CD4-positive, alpha-beta T cell (primary cell): Measurements from ENCODE around the gene QPCTL. TPM values are rescaled to one million over a fixed set of nuclear protein-coding genes. Genes with fewer than 3 reads are reported as not detected.

Experiments used
- ATAC-seq: fragments of 200-7000 bp; cut with Tn5 transposase; one replicate; pipeline ENCODE4 v1.10.0; 2022; ENCODE audit warnings: mild to moderate bottlenecking; ENCODE audit not compliant: poor library complexity
- CTCF ChIA-PET: fragments of 350-600 bp; sonication (Branson Sonifier 250); formaldehyde crosslinking; loops from one replicate; lab custom pipeline; 2021; ENCODE audit warnings: antibody characterized with exemption, inconsistent platforms; lab: Charles Lee
- POLR2A ChIA-PET: fragments of 350-600 bp; sonication (Branson Sonifier 250); formaldehyde crosslinking; loops from one replicate; lab custom pipeline; 2021; ENCODE audit warnings: antibody characterized with exemption, inconsistent platforms; lab: Charles Lee
- DNase-seq, 14 experiments: peaks; one replicate each; pipeline ENCODE4 v3.0.0-alpha.2; 2013 to 2020; ENCODE audit warnings: mixed read lengths in 2 of 14
- H3K27ac ChIP-seq, 2 donors: one replicate each; pipeline versions ENCODE4 v1.5.1 to v1.7.0; 2013; ENCODE audit warnings: low read length in 2 of 2, low read depth in 1 of 2, mild to moderate bottlenecking in 1 of 2
- H3K27me3 ChIP-seq, 2 experiments: 1 replicate in 1 of 2; 2 replicates in 1 of 2; pipeline versions ENCODE4 v1.6.1 to v1.7.0; 2013; ENCODE audit warnings: low read length in 2 of 2, control low read depth in 1 of 2, mild to moderate bottlenecking in 1 of 2, moderate library complexity in 1 of 2; ENCODE audit not compliant: insufficient read depth in 2 of 2, control insufficient read depth in 1 of 2
- H3K36me3 ChIP-seq: one replicate; pipeline ENCODE4 v1.6.1; 2013; ENCODE audit warnings: low read length, control low read depth; ENCODE audit not compliant: insufficient read depth
- H3K4me1 ChIP-seq: one replicate; pipeline ENCODE4 v1.6.1; 2013; ENCODE audit warnings: low read length, control low read depth; ENCODE audit not compliant: insufficient read depth
- H3K4me3 ChIP-seq: one replicate; pipeline ENCODE4 v1.5.1; 2013; ENCODE audit warnings: mild to moderate bottlenecking, low read length, moderate library complexity
- H3K9me3 ChIP-seq, 2 experiments: 1 replicate in 1 of 2; 2 replicates in 1 of 2; pipeline versions ENCODE4 v1.6.1 to v1.7.0; 2013; ENCODE audit warnings: low read length in 2 of 2, mild to moderate bottlenecking in 2 of 2, control low read depth in 1 of 2, moderate library complexity in 1 of 2; ENCODE audit not compliant: control insufficient read depth in 1 of 2, insufficient read depth in 1 of 2
- H3K27ac Mint-ChIP-seq: one replicate; pipeline ENCODE4 v1.8.0; 2020; ENCODE audit warnings: mixed read lengths
- H3K27me3 Mint-ChIP-seq: one replicate; pipeline ENCODE4 v1.8.0; 2021; ENCODE audit warnings: mixed read lengths
- H3K36me3 Mint-ChIP-seq: one replicate; pipeline ENCODE4 v1.8.0; 2021; ENCODE audit warnings: low read depth, mixed read lengths
- H3K4me1 Mint-ChIP-seq: one replicate; pipeline ENCODE4 v1.8.0; 2021; ENCODE audit warnings: low read depth, mixed read lengths
- H3K4me3 Mint-ChIP-seq: one replicate; pipeline ENCODE4 v1.8.0; 2020; ENCODE audit warnings: mild to moderate bottlenecking, mixed read lengths
- H3K9me3 Mint-ChIP-seq: one replicate; pipeline ENCODE4 v1.8.0; 2020; ENCODE audit warnings: mixed read lengths
- CTCF ChIP-seq: fragments of 200-600 bp; IDR thresholded peaks from one replicate; pipeline ENCODE4 v1.8.0; 2022; ENCODE audit warnings: antibody characterized with exemption, mild to moderate bottlenecking
- intact Hi-C, 2 experiments: fragments of 100-400 bp; cut with DNase I in 1 of 2; cut with micrococcal nuclease in 1 of 2; formaldehyde crosslinking; loops; one replicate each; pipeline versions ENCODE4 v1.15.1 to v1.9.0; 2023 to 2025; cut with DNase I, micrococcal nuclease
- total RNA-seq, 174 experiments: library from RNA in 2 of 174; stranded (reverse) in 2 of 174; gene quantifications; one replicate each; pipeline ENCODE4 v1.2.3 and lab custom pipeline; 2021 to 2026

The QPCTL gene
- total RNA-seq, 2 experiments from 2014 or later: 3.7 to 5.0 TPM

- peak overlapping the region; percentile 90 for H3K4me3 Mint-ChIP-seq
- no peak for TF ChIP-seq CTCF
- intact Hi-C loops: loop anchor here (1.0 to 5.0 kb wide), 8 partner anchors 14 to 631 kb away; partner anchors contain the start of genes FBXO46 (in 2 of the 2), QPCTL (in 2 of the 2), CCDC61 (in 1 of the 2) and FOXA3 (in 1 of the 2)
- peaks cover 42% of the 10 kb centered on the region for H3K4me1 Mint-ChIP-seq
- CTCF ChIA-PET: interaction anchor here (0.6 to 3.9 kb wide), 6 partner anchors 14 to 238 kb away, joined by 3 to 22 read pairs (median 4); partner anchors contain the start of genes FBXO46 and QPCTL
- peaks cover 30% of the 10 kb centered on the region for H3K36me3 Mint-ChIP-seq
- no peaks in the 10 kb centered on the region for H3K9me3 Mint-ChIP-seq
- DNase-seq (peak in 6 of 14 experiments; percentile 8 to 55 (median 29)), ATAC-seq (no peak)
- Histone ChIP-seq H3K4me3 (peak overlapping the region; percentile 78), H3K27ac (peak overlapping the region; percentile 56 to 80), H3K4me1 (peaks cover 28% of the 10 kb centered on the region), H3K36me3 (peaks cover 29% of the 10 kb centered on the region), H3K9me3 (peaks cover 0 to 3% of the 10 kb centered on the region in 2 experiments), H3K27me3 (no peaks in the 10 kb centered on the region)
- H3K27me3 Mint-ChIP-seq: no peaks in the 10 kb centered on the region
- POLR2A ChIA-PET: interaction anchor here (0.6 to 4.0 kb wide), 25 partner anchors 9 to 538 kb away, joined by 3 to 56 read pairs (median 4); partner anchors contain the start of genes BLOC1S3, DMWD, FBXO46 and FOSB
- H3K27ac Mint-ChIP-seq: peak overlapping the region; percentile 89
These were observed 24.1 kb downstream of the QPCTL start for GRCh38 chr19:45716359-45717130.

- TF ChIP-seq CTCF: no peak
- DNase-seq (peak; percentile 92 to 99 (median 96)), ATAC-seq (peak; percentile 95)
- H3K4me1 ChIP-seq: peaks cover 28% of the 10 kb centered on the region
- H3K27me3 ChIP-seq: no peaks in the 10 kb centered on the region
- peaks cover 29% of the 10 kb centered on the region for H3K36me3 ChIP-seq
- peak overlapping the region; percentile 80 to 96 for H3K27ac ChIP-seq
- H3K4me3 ChIP-seq: peak overlapping the region; percentile 78
- POLR2A ChIA-PET: interaction anchor here (0.6 to 4.0 kb wide), 26 partner anchors 8 to 539 kb away, joined by 3 to 56 read pairs (median 4); partner anchors contain the start of genes BLOC1S3, DMWD, FBXO46 and FOSB
- peaks cover 42% of the 10 kb centered on the region for H3K4me1 Mint-ChIP-seq
- H3K9me3 ChIP-seq: no peaks in the 10 kb centered on the region
- H3K4me3 Mint-ChIP-seq: peak overlapping the region; percentile 90
- H3K9me3 Mint-ChIP-seq: no peaks in the 10 kb centered on the region
- H3K27me3 Mint-ChIP-seq: no peaks in the 10 kb centered on the region
- H3K27ac Mint-ChIP-seq: peak overlapping the region; percentile 89
- CTCF ChIA-PET: interaction anchor here (0.6 to 3.9 kb wide), 7 partner anchors 10 to 238 kb away, joined by 3 to 22 read pairs (median 5); partner anchors contain the start of genes FBXO46 and QPCTL
- H3K36me3 Mint-ChIP-seq: peaks cover 27% of the 10 kb centered on the region
- intact Hi-C loops: loop anchor here (1.0 to 5.0 kb wide), 8 partner anchors 13 to 630 kb away; partner anchors contain the start of genes FBXO46 (in 2 of the 2), QPCTL (in 2 of the 2), CCDC61 (in 1 of the 2) and FOXA3 (in 1 of the 2)
These were observed 24.9 kb downstream of the QPCTL start for GRCh38 chr19:45717131-45717982.
